ENCODE data around the gene NDUFB8.
"Not testable (repeated sequence)": the region's sequence is repeated elsewhere in the genome, so short reads cannot be mapped to it uniquely, and the experiment has no call there.

Gene NDUFB8

DNA sequence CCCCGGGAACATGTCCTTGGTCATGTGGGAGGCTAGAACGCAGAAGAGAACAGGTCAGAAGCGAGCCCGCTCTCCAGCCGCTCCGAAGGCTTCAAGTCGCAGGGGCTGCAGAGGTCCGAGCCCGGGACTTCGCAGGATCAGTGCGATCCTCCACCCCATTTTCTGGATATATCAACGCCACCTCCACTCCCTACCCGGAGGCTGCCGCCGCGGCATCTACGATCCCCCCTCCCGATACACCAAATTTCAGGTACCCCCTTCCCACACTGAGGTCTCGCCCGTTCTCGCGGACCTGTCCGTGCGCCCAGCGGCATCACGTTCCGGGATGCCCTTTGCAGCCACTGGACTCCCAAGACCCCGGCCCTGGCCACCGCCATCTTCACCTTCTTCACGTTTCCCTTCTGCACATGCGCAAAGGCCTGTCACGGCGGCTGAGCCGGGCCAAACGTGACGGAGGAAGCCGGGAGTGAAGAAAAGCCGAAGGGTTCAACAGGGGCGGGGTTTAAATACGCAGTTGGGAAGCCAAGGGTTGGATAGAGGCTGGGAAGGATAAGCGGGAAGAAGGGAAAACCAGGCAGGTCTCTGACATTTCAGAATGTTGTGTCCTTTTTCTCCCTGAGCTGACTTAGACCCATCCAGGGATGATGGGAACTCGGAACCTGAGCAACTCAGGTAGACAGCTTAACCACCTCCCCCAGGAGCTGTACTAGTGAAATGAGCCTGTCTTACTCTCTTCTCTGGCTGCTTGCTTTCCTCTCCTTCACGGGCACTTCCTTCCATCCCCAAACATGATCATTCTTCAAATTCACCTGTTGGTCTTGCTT is at the start of gene NDUFB8:
Gene NDUFB8 (minus strand): TSS at position 397 of the 824 bp plus-strand sequence. CDS start 20 bp downstream, at position 377.
- DNase-seq, result peak; percentile 49 to 71

DNA sequence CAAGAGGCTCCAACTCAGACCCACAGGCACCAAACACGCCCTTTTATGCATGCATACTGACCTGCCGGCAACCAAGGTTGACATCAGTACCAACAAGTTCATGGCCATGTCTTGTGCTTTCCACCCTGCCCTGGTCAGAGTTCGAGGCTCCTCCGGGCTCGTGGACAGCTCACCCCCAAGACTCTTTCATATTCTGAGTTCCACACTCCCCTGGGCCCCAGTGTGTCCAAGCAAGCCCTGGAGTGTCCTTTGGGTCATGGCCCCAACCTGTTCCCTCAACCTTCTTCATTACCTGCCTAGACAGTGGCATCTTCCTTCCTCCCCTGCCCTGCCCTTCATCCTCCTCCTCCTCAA is 46.6 kb upstream of the NDUFB8 start:
- no peak for DNase-seq

DNA sequence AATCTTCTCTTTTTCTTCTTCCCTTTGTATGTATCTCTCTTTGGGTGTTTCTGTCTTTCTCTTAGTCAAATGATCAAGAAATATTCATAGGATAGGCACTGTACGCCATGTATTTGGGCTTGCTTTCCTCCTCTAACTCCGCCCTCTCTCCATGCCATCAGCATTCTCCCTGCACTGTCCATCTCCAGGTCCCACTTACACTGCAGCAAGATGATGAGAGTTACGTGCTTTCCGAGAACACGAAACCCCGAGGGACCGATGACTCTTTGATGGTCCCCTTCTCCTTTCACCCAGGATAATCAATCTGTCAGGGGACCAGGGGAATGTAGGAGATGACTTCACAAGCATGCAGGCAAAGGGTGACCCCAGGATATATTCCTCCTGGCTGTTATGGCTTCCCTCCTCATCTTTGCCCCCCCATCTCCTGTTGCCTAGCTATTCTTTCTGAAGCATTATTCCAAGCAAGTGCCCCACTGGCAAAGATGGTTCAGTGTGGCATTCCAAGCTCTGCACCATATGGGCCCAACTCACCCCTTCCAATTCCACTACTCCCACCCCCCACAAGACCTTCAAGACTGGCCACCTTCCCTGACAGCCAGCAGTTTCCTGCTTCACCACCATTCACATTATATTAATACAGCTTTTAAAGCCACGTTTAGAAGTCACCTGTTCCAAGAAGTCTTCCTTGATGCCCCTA is 46.1 kb upstream of the NDUFB8 start:
- DNase-seq, result no peak

DNA sequence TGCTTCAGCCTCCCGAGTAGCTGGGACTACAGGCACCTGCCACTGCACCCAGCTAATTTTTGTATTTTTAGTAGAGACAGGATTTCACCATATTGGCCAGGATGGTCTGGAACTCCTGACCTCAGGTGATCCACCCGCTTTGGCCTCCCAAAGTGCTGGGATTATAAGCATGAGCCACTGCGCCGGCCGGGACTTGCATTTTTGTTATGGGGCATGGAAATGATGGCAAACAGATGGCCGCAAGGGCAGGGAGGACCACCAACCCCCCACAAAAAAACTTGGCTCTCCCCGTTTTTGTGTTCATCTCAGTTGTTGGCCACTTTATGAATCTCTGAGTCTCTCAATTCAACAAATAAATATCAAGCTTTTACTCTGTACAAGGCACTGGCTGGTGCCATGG is 45.5 kb upstream of the NDUFB8 start:
- not testable (repeated sequence) for DNase-seq

DNA sequence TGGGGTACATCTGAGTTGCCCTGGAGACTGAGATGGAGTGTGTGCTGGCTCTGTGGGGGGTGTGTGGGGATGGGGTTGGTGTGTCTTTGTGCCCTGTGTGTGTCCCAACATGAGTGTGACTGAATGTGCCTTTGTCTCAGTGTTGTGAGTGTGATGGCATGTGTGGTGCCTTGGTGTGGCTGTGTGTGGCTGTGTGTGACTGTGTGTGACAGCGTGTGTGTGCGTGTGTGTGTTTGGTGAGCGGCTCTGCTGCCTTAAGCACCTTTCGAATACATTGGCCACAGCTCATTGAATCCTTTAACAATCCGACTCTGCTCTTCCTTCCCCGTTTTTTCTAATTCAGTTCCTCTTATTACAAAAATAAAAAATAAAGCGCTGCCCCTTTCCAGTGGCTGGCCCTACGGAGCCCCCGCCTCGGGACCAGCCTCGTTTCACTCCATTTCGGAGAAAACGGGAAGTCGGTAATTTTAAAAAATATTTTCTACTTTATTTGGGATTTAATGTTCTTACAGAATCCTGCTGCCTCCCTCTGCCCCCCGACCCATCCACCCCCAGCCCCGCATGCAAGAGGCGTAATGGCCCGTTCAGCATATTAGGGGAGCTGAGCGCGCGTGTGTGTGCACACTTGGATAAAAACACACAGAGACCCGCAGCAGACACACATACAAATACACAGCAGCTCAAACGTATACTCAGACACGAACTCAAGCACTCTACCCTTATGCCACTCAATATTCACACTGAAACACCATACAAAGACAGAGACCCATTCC is 41.6 kb upstream of the NDUFB8 start:
- DNase-seq, result no peak

DNA sequence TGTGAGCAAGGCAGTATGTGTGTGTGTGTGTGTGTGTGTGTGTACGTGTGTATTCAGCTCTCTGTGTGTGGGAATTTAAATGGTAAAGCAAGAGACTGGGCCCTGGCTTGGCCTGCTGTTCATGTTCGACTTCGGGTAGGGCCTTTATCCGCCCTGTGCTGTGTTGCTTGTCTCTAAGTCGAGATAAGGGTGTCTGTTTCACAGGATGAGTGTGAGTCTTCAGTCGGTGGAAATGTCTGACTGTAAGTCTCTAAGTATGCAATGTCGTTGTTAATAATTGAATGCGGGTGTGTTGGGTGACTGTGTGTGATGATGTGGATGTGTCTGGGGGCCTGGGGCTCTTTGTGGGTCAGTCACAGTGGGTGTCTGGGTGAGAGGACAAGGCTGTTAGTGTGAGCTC is 40.8 kb upstream of the NDUFB8 start:
- no peak for DNase-seq

DNA sequence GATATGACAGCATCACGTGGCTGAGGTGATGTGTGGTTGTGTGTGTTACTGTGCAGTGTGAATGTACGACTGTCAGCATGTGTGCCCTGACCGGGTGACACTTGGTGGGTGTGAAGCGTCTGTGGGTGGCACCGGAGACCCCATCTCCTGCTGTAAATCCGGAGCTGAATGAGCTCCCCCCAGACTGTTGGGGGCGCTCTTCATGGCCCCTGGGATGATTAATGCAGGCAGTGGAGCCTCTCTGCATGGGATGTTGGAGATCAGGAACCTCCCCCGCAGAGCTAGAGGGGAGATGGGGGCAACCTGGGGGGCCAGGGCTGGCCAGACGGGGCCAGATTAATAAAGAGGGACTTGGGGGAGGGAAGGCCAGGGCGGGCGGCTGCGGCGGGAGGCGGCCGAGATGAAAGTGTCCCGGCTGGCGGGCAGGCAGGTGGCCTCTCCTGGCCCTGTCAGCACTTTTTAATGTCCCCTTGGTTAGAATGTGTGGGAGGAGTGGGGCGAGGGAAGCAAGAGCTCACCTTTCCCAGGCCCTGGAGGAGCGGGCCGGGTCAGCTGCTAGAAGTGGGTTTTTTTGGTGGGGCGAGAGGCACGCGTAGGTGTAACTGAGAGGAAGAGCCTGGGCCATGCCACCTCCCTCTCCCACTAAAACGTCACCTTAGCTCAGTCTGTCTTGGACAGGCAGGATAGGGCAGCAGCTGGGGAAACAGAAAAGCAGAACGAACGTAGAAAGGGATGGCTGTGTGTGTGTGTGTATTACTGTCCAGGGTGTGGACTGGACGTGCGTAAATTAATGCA is 40.2 kb upstream of the NDUFB8 start:
- DNase-seq, result peak; percentile 1 to 38

DNA sequence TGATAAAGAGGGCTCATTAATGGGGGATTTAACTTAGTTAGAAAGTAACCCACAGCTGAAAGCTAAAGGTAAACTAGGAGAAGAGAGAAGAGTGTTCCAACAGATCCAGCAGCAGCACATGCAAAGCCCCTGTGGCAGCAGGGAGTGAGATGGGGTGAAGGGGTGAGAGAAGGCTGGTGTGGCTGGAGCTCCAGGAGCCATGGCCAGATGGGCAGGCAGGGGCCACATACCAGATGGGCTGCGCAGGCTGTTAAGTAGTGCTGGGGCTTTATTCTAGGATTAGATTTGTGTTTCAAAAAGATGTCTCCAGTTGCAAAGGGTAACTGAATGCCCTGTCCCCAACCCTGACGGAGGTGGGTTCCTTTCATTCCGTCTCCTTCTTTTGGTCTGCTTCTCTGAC is 39.2 kb upstream of the NDUFB8 start:
- peak; percentile 19 to 70 for DNase-seq

DNA sequence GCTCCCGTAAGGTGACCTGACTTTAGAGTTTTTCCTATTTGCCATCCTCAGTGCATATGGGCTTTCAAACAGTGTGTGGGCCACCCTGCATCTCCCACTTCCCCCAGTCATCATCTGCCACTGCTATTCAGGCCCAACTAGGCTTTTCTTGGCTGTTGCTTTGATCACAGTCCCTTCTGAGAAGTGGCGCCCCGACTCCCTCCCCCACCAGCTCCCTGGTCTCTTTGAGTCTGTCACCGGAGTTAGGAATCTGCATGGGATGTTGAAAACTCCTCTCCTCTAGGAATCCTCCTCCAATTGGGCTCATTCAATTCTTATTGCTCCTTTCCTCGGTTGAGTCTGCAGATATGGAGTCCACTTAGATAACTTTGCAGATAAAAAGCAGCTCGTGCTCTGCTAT is 38.2 kb upstream of the NDUFB8 start:
- no peak for DNase-seq

DNA sequence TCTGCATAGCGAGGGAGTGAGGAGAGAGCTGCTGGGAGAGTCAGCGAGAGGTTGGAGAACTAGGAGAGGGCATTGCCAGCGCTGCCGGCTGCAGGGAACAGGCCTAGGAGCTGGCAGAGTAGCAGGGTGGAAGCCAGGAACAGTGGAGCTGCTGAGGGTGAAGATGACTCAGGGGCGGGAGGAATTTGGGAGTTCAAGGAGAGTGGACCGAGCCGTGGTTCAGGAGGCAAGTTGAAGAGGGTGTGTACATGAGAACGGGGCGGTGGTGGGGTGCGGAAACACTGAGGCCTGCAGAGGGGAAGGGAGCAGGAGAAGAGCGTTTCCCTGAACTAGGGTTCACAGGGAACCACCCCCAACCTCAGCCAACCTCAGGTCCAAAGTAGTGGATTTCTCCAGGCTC is 37.6 kb upstream of the NDUFB8 start:
- no peak for DNase-seq

DNA sequence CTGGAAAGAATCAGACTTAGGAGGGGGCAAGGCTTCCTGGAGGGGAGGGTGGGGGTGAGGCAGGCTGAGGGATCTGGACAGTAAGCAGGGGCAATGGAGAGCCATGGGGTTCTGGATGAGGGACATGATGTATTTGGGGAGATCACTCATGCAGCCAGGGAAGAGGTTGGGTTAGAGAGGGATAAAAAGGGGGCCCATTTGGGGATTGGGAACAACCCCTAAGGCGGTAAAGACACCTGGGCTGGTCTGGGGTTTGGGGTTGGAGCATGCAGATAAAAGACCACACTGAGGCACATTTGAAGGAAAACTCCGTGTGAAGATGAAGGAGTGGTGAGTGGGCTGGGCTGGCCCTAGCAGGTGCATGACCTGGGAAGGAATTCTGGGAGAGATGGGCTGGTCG is 36.9 kb upstream of the NDUFB8 start:
- DNase-seq, result no peak

DNA sequence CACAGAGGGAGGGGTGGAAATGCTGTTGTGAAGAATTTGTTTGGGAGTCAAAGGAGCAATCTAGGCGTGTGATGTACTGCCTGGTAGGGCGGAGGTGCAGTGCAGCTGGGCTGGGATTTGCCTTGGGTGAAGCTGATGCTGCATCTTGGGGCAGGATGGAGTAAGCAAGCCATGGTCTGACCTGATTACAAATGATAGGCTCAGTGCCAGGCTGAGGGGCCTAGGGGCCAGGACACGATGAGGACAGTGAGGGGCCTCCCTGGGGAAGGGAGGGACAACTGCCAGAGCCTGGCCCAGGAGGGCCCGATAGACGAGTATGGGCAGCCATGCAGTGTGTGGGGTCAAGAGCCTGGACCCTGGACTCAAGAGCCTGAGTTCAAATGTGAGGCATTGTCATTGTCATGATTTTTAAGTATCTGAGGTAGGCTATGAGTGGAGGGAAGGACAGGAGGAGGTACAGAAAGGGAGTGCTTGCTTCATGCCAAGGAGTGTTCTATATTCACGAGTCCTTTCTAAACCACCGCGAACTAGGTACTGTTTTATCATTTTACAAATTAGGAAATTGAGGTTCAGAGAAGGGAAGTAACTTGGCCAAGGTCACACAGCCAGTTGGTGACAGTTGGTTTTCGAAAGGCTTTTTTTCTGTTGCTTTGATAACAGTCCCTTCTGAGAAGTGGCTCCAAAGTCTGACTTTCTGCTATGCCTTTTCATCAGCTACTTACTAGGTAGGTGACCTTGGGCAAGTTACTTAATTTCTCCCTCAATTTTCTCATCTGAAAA is 35.7 kb upstream of the NDUFB8 start:
- DNase-seq, result no peak

DNA sequence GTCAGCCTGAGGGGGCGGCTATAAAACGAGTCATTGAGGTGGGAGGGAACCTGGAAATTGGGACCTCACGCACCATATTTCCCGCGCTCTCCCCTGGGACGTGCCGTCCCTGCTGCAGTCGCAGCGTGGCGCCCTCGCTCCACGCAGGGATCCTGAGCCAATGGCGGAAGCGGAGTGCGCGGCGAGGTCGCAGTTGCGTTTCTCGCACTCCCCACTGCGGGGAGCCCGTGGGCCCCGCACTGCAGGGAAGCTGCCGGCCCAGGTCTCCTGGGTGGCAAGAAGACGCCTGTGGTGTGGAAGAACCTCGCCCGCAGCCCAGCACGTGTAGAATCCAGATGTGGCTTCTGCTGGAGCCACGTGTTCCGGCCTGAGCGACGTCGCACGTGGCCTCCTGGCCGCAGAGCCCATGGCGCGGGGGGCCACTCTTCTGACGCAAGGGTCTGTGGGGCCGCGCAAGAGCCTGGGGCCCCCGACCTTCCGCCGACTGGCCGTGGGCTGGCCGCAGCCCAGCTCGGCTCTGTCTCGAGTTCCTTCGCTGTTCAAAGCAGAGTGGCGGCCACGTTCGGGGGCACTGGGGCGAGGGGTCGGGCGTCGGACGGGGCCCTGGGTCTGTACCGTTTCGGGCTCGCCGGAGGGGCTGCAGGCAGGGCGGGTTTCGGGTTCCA is 32.5 kb upstream of the NDUFB8 start:
- peak; percentile 7 to 67 for DNase-seq

DNA sequence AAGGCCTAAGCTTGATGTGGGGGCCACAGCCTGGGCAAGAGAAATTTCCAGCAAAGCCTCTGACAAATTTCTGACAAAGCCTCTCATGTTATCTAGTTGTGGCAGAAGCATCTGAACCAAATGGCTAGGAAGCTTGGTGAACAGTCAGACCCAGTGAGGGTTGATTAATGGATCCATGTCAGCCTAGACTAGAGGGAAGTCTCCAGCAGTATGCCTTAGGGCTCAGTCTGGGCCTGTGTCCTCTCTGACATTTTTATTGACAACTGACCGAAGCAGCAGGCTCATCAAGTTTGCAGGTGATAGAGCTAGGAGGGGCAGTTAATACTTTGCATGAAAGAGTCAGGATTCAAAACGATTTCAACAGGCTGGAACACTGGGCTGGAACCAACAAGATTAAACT is 31.3 kb upstream of the NDUFB8 start:
- no peak for DNase-seq

DNA sequence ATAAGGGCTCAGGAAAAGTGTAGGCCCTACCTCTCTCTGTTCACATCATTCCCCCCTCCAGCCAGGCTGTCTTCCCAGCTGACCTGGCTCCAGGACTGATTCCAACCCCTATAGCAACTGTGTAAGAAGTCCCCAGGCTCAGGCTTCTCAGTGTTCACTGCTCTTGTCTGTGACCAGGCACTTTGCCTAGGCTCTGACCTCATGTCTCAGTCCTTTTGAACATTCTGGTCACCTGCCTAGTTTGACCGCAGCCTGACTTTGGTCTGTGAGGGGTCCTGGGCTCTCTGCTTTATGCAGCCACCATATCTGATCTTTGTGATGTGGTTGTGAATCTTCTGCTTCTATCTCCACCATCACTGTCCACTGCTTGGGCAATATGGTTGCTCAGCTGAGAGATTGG is 30.6 kb upstream of the NDUFB8 start:
- no peak for DNase-seq

DNA sequence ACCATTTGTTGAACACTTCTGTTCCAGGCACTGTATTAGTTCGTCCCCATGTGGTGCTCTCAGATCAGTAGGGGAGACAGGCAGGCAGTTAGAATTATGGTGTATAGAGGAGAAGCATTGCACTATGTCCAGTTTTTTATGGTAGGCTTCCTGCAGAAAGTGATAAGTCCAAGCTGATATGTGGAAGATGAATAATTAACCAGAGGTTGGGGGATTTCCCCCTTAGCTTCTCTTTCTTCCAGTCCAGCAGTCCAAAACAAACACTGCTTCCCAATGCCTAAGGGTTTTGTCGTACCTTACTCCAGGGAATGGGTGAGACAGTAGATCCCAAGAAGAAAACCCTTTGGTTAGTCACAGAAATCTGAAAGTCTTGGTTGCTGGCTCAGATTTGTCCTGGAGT is 25.2 kb upstream of the NDUFB8 start:
- DNase-seq, result no peak

DNA sequence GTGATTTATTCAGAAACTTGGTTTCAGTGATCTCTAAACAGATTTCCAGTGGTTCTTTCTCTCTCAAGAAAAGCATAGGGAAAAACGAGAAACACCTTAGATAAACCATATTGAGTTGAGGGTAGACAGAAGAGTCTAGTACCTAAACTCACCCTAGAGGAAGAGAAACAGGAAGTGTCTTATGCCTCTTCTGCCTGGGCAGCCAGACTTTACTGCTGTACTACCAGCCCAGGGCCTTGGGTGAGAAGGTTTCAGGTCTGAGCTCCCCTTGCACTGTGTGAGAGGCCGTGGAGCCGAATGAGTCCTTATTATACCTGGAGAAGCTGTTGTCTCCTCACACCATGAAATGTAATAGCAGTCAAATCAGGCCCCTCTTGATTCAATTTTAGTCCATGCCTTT is 24.3 kb upstream of the NDUFB8 start:
- no peak for DNase-seq

DNA sequence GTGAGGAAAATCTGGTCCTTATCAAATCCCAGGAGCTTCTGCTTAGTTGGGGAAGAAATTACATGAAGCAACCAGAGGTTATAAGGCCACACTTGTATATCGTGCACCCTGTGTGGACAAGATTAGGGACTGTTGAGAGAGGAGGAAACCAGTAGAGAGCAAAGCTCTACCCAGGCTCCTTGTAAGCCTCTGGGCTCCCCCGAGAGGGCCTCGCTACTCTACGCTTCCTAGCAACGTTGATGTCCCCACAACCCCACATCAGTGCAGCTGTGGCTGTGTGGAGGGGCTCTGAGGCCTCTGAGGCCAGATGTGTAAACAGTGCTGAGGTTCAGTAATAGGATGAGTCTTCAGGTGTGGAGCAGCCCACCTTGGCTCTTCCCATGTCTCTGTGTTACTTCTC is 22.1 kb upstream of the NDUFB8 start:
- DNase-seq, result no peak

DNA sequence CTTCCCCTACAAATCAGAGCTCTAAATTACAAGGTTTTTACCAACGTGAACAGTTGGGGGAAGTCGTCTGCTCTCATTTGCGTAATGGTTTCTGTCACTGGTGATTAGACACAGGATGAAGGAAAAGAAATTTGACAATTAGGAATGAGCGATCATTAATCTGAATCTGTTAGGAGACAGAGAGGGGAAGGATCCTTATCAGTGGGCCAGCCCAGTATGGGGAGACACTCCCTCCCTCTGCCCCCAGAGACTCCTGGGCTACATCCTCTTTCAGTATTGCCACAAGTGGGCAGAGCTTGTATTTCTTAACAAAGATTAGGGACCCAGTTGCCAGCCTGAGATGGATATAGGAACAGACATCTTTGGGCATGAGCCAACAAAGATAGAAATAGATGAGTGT is 21.5 kb upstream of the NDUFB8 start:
- no peak for DNase-seq

DNA sequence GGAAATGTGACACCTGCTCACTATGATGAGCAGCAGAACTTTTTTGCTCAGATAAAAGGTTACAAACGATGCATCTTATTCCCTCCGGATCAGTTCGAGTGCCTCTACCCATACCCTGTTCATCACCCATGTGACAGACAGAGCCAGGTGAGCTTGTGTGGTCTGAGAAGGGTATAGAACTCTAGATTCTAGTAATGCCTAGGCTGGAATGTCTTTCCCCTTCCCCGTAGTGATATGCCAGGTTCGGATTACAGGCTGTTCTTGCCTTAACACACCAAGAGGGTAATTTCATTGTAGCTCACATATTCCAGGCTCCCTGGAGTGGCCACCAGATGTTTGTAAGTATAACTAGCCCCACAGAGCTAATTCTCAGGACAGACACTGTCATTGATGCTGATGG is 15.3 kb upstream of the NDUFB8 start:
- DNase-seq, result no peak

DNA sequence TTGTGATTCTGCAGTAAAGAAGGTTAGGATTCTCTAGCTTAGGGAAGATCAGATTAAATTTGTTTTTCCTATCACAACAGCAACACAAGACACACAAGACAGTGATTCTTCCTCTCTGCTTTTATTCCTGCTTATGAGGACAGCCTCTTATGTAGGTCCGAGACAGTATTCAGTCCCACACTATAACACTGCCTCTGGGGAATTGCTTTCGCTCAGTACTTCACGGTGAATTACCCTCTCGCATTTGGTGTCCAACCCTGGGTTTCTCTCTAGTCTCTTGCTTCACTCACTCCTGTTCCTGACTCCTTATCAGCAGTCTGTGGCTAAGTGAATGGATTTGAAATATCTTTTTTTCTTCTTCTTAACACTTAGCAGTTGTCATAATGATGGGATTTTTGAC is 7.8 kb upstream of the NDUFB8 start:
- DNase-seq, result no peak

Data from NCI-H524 (cell line).